Ramos (cell line): ENCODE measurements around the gene PIR.

Experiments
- in situ Hi-C: fragments of 300-500 bp; cut with MboI; formaldehyde crosslinking; loops from one replicate; pipeline ENCODE4 v1.14.3; 2022; ENCODE audit warnings: low sequenced_read_pairs; ENCODE audit not compliant: unreplicated experiment

The PIR gene

DNA sequence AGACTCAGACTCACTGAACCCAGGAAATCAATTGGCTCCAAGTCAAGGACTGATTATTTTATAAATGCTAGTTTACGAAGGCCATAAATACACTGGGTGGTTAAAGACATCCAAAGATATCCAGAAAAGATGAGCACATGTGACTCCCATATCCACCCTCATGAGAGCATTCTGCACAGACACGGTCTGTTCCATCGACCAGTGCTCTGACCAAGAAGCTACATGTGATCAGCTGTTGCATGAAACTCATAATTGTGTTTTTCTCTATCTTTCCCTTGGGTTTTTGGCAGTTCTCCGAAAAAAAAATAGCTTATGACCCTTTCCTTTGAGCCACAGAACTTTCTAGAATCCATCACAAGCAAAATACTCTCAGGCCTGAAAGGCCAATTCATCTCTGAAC, 2.7 kb upstream of the PIR start:
- in situ Hi-C loops = no loop called here

GRCh38 chrX:15492469-15492868, 664 bp downstream of the PIR start:
- in situ Hi-C loops = no loop called here

- in situ Hi-C loops = no loop called here
Measured at GRCh38 chrX:15483891-15484290, 9.2 kb downstream of the PIR start.

DNA sequence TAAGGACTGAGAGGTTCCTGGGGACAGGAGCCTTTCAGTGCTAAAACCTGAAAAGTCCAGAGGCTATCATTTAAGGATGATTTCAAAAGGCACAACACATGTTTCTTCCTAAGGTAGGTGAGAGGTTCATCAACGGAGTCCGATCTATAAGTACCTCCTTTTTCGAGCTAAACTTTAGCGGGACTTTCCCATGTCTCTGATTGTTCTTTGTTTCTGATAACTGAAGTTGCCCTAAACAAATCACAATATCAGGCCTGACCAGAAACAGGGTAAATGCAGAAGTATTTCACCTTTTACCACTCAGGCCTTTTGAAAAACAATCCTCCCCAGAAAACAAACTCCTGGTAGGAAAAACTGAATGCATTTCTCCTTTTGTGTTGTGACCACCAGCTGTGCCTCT, 17.6 kb downstream of the PIR start:
- in situ Hi-C loops = no loop called here

DNA sequence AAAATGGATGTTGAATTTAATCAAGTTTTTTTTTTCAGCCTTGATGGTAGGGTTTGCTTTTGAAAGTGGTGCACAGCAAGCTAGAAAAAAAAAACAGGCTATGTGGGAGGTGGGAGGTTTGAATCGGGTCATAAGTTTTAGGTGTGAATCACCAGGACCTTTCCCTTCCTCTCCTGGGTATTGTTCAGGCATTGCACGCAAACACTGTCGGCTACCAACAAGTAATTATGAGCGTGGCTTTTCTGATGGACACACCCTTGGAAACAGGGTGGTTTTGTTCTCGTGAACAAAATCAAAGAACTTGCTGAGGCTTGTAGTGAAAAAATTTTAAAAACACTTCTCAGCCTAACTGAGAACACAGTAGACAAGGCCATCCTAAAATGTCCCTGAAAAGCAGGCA, 18.1 kb downstream of the PIR start:
- in situ Hi-C loops = no loop called here

- in situ Hi-C loops = loop anchor here (25.0 kb wide), 1 partner anchor 137 kb away; the partner anchor contains the start of gene PIGA
Measured at GRCh38 chrX:15474028-15474427, 19.1 kb downstream of the PIR start.

DNA sequence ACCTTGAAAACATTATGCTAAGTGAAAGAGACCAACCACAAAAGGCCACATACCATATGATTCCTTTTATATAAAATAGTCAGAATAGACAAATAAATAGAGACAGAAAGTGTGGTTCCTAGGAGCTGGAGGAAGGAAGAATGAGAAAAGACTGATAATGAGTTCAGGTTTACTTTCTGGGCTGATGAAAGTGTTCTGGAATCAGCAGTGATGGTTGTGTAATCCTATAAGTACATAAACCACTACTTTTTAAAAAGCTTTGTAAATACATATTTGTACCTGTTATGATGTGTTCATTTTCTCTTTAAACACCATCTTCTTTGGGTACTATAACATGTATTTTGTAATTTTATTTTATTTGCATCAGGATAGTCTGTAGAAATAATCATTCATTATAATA, 20.6 kb downstream of the PIR start:
- in situ Hi-C loops = loop anchor here (25.0 kb wide), 1 partner anchor 135 kb away; the partner anchor contains the start of gene PIGA

DNA sequence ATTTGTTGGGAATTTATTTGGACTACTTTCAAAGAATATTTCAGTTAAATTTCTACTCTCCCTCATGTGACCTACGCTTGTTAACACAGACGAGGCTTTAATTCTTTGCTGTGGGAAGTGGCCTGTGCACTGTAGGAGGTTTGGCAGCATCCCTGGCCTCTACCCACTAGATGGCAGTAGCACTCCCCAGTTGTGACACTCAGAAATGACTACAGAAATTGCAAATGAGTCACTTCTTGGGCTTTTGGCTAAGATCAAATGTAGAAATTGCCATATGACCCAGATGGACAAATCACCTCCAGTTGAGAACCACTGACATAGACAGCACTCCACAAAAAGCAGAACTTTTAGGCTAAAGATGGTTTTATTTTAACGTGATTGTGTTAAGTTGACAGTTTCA, 22.1 kb downstream of the PIR start:
- in situ Hi-C loops = loop anchor here (25.0 kb wide), 1 partner anchor 134 kb away; the partner anchor contains the start of gene PIGA

DNA sequence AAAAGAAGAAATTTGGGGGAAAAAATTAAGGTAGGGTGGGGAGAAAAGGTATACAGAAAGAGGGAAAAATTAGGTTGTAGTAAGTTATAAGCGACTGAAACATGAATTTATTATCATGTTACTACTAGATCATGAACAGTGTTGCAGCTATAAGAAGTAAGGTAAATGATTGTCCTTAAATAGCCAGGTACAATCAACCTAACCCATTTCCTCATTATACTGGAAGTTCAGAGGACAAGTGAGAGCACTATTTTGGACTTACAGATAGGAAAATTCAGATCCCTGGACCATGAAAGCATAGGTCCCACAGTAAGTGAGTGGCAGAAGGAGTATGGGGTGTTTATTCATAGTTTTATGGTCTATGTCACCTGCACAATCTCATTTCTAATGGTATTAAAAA, 23.5 kb downstream of the PIR start:
- in situ Hi-C loops = loop anchor here (25.0 kb wide), 1 partner anchor 132 kb away; the partner anchor contains the start of gene PIGA

DNA sequence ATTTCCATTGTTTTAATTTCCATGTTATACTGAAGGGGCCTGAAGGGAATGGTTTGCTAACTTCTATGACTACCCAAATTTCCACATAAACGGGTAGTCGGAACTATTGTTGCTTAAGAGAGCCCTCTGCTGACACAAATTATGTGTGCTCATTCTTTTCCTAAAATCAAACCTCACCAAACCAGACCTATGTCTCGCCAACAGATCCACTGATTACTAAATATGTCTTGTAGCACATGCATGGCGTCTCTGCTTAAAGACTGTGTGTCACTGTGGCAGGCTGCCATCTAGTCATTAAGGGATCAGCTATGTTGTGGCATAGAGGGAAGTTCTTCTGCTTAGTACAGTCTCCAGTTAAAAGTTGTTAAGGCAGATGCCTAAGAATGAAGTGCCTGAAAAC, 25.1 kb downstream of the PIR start:
- in situ Hi-C loops = loop anchor here (25.0 kb wide), 1 partner anchor 131 kb away; the partner anchor contains the start of gene PIGA

DNA sequence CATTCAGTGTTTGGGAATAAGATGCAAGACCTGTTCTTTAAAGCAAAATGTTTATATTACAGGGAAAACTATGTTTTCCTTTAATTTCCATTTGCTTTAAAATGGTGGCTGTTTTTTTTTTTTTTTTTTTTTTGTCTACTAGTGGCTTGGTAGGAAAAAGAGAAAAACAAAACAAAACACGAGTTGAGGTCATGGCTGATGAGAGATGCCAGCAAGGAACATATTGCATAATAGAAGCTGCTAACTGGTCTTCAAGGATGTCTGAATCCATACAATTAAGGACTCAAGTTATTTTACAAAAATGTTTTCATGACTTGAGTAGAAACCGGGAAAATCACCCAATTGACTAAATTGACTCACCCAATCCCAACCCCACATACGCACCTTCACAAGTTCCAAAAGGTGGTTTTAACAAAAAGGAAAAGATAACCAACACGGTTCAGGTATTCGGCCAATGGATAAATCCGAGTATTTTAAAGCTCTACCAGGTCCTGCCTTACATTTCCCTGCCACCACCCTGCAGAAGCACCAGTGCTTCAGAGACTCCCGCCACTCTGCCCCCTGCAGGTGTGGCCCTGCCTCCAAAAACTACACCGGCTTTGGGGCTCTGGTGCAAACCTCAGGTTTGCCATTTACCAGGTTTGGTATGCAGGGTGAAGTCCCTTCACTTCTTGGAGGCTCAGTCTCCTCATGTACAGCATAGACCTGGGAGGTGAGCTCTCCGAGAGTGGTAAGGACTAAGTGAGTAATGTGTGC, 27.1 kb downstream of the PIR start:
- in situ Hi-C loops = loop anchor here (25.0 kb wide), 1 partner anchor 129 kb away; the partner anchor contains the start of gene PIGA

- in situ Hi-C loops = loop anchor here (25.0 kb wide), 1 partner anchor 128 kb away; the partner anchor contains the start of gene PIGA
Measured at GRCh38 chrX:15465347-15465746, 27.8 kb downstream of the PIR start.

DNA sequence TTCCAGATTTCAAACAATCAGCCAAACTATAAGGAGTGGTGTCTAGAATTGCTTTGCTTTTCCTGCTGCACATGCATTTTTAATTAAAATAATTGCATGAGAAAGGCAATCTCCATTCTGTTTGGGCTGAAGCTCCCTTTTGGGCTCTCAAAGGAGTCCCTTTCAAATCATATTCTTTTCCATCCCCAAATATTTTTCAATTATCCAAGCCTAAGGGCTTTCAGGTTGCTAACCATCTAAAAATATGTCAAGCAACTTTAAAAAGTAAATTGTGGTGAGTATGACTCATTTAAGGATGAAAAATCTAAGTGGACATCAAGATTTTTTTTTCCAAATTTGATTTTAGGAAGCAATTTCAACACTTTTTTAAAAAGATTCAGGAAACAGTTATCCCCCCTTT, 28.4 kb downstream of the PIR start:
- in situ Hi-C loops = loop anchor here (25.0 kb wide), 1 partner anchor 127 kb away; the partner anchor contains the start of gene PIGA

DNA sequence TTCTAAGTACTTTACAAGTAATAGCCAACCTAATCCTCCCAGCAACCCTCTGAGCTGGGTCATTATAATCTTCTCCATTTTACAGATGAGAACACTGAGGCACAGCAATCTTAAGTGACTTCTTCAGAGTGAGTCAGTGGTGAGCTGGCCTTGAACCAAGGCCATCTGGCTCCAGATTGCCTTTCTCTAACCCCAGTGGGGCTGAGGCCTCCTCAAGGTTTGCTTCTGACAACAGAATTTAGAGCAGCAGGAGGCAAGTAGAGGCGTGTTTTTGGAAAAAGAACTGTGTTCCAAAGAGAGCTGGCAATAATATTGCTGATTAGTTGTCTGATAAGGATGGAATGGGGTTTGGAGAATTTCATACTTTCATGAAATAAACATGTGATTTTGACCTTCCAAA, 41.2 kb downstream of the PIR start:
- in situ Hi-C loops = loop anchor here (25.0 kb wide), 1 partner anchor 115 kb away; the partner anchor contains the start of gene PIGA

- in situ Hi-C loops = no loop called here
Measured at GRCh38 chrX:15448010-15448639, 45.0 kb downstream of the PIR start.

GRCh38 chrX:15441464-15441863, 51.7 kb downstream of the PIR start:
- in situ Hi-C loops = no loop called here

DNA sequence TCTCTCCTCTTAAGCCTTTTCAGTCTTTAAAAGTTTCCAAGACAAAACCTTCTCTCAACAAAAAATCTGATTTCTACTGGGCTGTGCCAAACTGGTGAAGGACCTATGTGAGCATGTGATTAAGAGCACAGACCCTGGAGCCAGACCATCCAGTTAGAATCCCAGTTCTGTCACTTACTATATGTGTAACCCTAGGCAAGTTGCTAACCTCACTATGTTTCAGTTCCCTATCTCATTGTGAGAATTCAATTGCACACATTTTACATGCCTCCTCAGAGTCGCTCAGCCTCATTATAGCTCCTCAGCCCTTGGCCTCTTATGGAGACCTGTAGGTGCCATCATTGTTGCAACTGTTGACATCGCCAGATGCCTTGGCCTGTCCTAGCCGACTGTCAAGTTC, 54.8 kb downstream of the PIR start:
- in situ Hi-C loops = no loop called here

DNA sequence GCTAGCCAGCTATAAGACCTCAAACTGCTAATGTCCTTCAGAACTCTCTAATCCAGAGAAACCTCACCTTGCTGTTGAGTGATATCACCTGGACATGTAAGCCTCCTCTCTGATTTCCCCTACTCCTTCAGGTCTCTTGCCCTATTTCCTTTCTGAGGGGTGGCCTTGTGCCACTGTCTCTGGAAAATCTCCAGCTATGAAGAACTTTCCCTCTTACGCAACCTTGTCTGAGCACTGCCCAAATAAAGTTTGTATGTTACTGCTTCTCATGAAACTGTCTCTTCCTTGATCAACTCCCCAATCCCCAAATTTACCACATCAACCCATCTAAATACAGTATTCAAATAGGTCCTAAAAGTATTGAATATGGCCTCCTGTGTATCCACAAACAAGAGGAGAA, 55.4 kb downstream of the PIR start:
- in situ Hi-C loops = no loop called here

DNA sequence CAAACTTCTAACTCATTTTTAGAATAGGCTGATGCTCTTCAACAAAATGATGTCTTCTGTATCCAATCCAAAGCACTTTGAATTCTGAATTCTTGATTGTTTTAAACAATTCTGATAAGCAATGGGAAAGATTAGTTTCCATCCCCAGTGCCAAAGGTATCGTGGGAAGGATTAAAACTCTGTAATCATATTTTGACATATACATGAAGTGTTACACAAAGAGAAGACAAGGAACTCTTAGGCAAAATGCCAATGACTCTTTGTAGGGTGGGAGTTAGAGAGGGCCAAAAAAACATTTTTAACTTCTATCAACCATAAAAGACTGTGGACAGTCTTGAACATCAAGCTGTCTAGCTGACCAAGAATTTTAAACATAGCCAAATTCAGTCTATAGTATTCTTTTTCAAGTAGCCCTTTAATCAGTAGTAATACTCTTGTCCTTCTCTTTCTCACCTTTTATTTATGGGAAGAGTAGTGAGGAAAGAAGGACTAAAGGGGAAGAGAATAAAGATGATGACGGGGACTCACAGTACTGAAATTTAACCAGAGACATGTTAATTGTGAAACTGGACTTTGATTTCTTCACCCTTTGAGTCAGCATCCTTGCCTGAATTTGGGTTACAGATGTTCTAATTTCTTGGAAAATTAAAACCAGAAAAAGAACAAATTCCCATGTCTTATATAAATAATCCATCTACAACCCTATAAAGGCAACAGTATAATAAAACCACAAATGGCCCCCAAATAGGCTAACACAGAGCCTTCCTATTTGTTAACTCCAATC, 57.1 kb downstream of the PIR start:
- in situ Hi-C loops = no loop called here

- in situ Hi-C loops = no loop called here
Measured at GRCh38 chrX:15434205-15434604, 58.9 kb downstream of the PIR start.

- in situ Hi-C loops = no loop called here
Measured at GRCh38 chrX:15430584-15430983, 62.5 kb downstream of the PIR start.
